OCI-LY7 (cell line): ENCODE results near the gene XK.

Source experiments
- CTCF ChIP-seq: fragments of 200-600 bp; sonication (generic); conservative IDR thresholded peaks from 2 replicates; pipeline ENCODE4 v1.5.1; 2014; ENCODE audit warnings: mild to moderate bottlenecking, antibody characterized with exemption, low read length, moderate library complexity, mixed read lengths
- EZH2phosphoT487 ChIP-seq: fragments of 200-600 bp; sonication (generic); IDR thresholded peaks from 2 replicates; pipeline ENCODE4 v1.6.1; 2018; ENCODE audit warnings: low read depth, borderline replicate concordance, mild to moderate bottlenecking, mixed run types, antibody characterized with exemption, low read length, moderate library complexity, mixed read lengths

- no peak for TF ChIP-seq CTCF
- no peak for TF ChIP-seq EZH2phosphoT487
Observed at GRCh38 chrX:37753384-37753783, 67.8 kb downstream of the XK start.
